NCI-H2196 treated with DMSO at 0.1 percent for 48 hours (cell line): ENCODE measurements around the gene SLC2A13.
"Not testable (repeated sequence)": the region's sequence is repeated elsewhere in the genome, so short reads cannot be mapped to it uniquely, and the experiment has no call there.

Experiments
- DNase-seq: peaks from one replicate; lab custom pipeline; 2025; ENCODE audit not compliant: unreplicated experiment; lab: John Stamatoyannopoulos, UW

The SLC2A13 gene

DNA sequence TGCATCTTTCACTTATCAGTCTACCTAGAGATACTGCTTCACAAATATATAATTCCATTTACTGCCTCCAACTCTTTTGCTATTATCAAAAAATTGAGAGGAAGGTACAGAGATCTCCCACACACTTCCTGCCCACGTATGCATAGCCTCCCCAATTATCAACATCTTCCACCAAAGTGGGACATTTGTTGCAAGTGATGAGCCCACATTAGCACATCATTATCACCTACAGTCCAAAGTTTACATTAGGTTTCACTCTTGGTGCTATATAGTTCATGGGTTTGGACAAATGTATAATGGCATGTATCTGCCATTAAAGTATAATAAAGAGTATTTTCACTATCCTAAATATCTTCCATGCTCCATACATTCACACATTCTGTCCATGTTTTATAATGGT, 66.3 kb downstream of the SLC2A13 start:
- DNase-seq = no peak

DNA sequence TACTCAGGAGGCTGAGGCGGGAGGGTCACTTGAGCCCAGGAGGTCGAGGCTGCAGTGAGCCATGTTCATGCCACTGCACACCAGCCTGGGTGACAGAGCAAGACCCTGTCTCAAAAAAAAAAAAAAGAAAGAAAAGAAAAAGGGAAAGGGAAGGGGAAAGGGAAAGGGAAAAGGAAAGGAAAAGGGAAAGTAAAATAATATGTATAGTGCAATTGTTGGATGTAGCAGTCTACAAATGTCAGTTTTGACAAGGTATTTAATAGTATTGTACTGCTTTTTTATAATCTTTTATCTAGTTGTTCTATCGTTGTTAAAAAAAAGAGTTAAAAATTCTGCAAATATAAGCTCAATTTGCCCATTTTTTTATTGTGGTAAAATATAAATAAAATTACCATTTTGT, 67.3 kb downstream of the SLC2A13 start:
- DNase-seq = no peak

DNA sequence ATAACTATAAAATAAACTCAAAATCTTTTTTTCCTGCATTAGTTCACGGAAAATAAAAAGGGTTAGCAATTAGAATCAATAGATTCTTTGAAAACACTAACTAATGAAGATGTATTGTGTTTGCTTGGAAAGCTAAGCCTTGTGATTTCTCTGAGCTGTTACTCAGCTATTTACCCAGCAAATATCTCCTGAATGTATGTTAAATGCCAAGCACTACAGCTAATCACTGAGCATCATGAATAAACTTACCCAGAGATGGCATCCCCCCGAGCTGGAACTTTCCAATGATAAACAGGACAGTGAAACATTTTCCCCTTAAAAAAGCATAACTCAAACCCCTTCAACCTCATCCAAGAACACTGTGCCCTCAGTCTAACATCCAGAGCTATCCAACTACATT, 71.2 kb downstream of the SLC2A13 start:
- no peak for DNase-seq

DNA sequence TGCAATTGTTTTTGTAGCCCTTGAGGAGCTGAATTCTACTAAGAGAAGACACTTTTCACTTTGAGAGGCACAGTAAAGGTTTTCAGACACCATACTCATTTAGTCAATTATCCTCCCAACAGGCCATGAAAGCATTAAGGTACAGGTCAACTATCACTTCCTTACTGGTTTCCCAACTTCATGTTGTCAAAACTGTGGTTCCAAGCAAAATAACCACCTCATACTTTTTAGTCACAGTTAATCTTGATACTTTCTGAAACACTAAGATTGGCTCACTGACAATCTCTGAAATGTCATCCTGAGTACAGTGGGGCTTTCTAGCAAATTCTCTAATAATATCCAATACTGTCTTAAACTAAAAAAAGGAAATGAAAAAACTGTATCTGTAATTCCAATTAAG, 71.7 kb downstream of the SLC2A13 start:
- no peak for DNase-seq

DNA sequence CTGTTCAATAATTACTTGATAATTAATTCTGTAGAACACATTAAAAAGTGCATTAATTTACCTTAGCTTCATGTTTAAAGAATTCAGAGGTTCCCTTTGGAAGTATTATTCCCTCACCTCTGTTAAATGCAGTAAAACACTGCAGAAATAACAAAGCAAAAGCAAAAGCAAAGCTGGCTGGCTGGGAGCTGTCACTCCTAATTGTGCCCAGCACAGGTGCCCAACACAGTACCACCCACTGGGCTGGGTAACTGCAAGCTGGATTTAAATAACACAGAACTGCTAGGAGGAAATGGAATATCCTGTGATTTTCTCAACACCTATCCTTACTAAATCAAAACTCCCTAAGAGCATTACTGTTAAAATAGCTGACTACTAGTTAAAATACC, 72.6 kb downstream of the SLC2A13 start:
- DNase-seq = no peak

DNA sequence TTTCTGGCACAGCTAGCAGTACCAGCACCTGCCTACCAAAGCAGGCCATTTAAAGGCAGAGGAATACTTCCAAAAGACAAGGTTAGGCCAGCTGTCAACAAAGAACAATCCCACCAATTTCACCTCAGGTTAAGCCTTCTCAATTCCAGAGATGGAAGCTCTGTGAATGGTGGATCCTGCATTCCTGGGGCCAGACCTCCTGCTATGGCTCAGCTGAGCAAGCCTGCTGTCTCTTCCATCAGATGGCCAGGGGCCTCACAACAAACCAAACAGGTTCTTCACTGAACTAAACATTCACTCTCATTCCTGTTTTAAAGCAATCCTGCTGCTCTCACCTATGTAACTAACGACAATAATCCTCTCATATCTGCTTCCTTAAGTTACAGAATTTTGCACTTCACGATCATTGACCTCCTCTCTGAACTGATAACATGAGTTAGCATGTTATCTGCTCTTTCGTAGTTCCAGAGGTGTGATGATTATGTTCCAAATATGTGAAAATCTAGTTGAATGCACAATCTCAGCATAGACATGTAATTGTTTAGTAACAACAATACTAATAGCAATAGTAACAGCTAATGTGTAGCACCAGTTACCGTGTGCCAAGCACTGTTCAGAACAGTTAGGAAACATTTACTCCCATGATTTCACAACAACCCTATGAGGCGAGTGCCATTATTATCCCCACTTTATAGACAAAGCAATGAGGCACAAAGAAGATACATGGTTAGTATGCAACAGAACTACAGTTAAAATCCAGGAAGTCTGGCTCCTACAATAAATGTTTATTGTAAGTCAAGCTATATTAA, 73.2 kb downstream of the SLC2A13 start:
- no peak for DNase-seq

DNA sequence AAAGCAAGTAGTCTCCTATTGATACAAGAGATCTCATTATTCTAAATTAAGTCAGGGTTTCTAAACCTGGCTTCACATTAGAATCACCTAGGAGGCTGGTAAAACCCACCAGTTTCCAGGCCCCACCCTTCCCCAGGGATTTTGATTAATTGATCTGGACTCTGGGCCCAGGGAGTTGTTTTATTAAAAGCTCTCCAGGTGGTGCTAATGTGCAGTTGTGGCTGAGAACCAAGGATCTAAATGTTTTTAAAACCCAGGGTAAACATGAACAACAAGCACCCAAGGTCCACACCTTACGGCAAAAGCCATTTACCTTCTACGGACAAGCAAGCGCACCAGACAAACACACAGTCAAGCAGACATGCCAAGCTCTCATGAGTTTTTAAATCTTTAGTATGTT, 73.9 kb downstream of the SLC2A13 start:
- DNase-seq = no peak

DNA sequence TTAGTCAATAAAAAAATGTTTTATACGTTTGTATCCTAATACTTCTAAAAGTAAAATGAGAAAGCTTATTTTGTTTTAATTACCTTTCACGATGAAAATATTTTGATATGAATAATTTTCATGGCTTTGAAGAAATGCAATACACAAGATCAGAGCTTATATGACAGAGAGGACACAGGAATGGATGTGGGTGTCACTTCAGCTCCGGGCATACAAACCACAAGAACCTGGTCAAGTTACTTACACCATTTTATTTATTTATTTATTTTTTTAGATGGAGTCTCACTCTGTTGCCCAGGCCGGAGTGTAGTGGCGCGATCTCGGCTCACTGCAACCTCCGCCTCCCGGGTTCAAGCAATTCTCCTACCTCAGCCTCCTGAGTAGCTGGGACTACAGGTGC, 74.9 kb downstream of the SLC2A13 start:
- DNase-seq = not testable (repeated sequence)

DNA sequence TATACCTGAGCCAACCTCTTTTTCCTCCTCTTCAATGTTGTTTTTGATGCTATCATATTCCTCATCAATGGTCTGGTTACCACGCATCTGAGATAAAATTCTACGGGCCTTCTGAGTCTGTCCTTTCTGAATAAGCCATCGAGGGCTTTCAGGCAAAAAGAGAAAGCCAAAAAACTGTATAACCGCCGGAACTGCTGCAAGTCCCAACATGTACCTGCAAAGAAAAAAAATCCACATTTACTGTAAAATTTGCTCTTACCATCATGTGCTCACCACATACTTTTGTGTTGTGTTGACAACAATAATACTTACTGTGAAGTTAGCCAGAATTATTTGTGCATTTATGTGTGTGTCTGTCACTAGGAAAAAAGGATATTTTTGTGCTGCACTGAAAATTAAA, 77.6 kb downstream of the SLC2A13 start:
- no peak for DNase-seq

DNA sequence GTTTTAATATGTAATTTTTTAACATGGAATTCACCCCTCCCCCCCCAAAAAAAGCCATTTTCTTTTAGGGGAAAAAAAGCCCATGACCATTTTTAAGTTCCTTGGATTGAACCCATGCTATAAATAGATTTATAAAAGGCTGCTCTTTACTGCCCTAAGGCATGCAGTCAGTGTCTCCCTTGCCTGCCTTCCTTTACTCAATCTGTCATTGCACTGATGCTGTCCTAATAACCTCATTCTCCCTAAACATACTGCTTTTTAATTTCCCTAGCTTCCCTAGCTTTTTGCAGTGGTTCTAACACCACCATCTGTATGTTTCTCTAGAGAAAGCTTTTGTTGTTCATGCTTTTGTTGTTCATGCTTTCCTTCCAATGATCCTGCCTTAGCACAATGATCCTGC, 83.0 kb downstream of the SLC2A13 start:
- DNase-seq = no peak

DNA sequence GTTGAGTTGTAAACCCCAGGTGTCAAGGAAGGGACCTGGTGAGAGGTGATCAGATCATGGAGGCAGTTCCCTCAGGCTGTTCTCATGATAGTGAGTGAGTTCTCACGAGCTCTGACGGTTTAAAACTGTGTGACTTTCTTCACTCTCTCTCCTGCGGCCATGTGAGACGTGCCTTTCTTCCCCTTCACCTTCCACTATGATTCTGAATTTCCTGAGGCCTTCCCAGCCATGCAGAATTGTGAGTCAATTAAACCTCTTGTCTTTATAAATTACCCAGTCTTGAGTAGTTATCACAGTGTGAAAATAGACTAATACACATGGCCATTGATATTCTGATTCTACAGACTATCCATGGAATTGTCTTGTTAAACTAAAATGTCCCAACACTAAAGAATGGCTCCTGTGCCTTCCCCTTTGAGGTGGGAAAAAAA, 85.6 kb downstream of the SLC2A13 start:
- DNase-seq = no peak

DNA sequence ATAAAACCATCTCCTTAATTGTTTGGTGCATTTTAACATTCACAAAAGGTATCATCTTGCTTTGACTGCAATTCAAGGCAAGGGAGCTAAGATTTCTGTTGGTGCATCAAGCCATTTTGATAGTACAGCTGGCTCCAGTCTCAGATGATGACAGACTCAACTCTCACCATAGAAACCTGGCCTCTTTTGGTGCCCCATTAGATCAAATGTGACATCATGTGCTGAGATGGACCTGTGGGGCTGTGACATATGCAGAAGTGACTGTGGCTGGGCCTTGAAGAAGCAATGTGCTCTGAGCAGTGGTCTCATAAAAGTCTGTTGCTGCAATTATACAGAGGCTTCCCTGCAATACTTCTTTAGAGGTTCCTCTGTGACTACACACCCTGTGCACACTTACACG, 88.4 kb downstream of the SLC2A13 start:
- no peak for DNase-seq

DNA sequence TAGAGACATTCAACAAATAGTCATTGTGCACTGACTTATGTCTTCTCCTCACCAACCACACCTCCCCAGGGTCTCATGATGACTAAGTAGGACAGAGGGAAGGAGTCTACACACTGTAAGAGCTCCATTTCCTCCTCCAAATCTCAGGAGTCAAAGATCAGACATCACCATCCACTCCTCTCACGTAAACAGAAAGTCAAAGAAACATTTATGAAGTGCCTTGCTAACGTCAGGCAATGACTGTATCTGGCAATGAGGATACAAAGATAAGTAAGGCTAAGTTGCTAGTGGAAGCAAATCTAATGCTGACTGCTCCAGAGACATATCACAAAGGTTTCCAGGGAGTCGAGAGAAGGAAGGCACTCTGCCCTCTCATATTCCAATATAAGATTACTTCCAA, 88.9 kb downstream of the SLC2A13 start:
- no peak for DNase-seq

DNA sequence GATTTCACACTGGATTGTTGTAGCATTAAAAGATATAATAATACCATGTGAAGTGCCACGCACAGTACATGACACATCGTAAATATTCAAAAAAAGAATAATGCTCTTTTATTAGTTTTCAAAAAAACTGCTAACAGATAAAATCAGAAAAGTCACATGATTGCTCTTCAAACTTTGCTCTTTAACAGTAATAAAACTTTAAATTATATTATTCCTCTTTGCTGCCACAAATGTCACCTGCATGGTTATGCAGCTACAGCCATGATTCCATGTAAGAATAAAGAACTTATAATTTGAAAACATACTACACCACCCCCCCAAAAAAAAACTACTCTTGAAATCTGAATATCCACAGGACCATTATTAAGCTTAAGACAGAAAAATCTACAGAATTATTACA, 90.0 kb downstream of the SLC2A13 start:
- no peak for DNase-seq

DNA sequence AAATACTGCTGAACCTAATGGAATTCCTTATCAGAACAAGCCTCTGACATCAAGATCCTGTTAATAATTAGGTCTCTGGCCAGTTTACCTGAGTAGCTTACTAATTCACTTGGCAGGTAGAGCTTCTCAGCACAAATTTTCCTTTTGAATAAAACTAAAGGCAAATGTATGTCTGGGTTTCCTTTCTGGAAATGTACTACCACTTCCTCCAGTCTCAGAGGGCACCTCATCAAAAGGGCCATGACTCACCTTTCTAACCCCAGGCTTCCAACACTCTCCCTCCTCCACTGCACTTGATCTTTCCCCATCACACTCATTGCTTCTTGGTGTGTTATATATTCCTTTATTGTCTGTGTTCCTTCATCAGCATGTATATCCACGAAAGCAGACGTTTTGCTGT, 90.5 kb downstream of the SLC2A13 start:
- no peak for DNase-seq

DNA sequence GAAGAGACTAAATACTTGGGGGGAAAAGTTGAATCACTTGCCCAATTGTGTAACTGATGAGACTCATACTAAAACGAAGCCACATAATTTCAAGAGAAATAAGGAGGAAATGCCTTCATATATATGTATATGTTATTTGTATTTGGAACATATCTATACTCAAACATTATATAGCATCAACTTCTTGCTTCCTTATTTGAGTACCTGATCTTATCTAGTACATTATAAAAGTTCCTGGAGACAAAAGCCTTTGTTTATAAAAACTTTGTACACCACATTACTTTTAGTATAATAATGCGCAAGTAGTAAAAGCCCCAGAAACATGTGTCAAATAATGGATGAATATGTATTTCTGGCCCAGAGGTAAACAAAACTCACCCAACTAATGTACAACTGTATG, 92.0 kb downstream of the SLC2A13 start:
- DNase-seq = no peak

DNA sequence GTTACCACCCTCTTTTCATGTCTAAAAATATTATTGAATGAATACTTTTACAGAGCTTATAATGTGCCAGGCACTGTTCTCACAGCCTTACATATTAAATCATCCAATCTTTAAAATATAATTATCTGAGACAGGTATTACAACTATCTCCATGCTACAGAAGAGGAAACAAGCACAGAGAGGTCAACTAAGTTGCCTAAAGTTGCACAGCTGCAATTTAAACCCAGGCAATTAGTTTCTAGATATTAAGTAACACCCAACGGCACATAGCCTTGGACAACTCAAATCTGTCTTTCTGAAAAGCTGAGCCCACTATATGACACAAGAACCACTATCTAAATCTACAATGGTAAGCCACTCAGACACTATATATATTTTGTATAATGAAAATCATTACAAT, 92.6 kb downstream of the SLC2A13 start:
- DNase-seq = no peak

DNA sequence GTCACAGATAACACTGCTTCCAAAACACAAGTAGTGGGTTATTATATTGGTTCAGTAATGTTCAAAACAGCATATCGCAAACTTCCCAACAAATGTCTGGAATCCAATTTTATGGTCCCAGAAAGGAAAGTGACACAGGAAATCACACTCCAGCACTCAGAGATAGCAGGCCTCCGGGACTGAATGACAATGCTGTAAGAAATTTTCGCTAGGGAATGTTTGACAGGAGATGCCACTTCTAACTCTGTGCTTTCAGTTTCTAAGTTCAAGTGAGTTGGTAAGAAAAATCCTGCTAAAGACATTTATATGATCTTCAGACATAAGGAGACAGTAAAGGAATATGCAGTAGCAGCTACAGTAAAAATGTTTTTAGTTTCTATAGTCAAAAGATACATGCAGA, 93.2 kb downstream of the SLC2A13 start:
- no peak for DNase-seq

DNA sequence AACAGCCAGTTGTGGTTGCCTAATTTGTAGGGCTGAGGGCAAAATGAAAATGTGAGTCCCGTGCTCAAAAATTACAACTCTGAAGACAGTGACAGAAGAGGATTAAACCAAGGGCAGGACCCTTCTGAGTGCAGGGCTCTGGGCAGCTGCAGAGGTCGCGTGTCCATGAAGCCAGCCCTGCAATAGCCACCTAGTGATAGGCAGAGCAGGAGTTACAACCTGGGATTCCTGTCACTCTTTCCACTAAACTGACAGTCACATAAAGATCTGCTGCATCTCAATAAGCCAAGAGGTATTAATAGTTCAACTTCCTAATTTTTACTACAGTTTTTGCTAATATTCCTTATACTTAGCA, 94.1 kb downstream of the SLC2A13 start:
- DNase-seq = no peak

DNA sequence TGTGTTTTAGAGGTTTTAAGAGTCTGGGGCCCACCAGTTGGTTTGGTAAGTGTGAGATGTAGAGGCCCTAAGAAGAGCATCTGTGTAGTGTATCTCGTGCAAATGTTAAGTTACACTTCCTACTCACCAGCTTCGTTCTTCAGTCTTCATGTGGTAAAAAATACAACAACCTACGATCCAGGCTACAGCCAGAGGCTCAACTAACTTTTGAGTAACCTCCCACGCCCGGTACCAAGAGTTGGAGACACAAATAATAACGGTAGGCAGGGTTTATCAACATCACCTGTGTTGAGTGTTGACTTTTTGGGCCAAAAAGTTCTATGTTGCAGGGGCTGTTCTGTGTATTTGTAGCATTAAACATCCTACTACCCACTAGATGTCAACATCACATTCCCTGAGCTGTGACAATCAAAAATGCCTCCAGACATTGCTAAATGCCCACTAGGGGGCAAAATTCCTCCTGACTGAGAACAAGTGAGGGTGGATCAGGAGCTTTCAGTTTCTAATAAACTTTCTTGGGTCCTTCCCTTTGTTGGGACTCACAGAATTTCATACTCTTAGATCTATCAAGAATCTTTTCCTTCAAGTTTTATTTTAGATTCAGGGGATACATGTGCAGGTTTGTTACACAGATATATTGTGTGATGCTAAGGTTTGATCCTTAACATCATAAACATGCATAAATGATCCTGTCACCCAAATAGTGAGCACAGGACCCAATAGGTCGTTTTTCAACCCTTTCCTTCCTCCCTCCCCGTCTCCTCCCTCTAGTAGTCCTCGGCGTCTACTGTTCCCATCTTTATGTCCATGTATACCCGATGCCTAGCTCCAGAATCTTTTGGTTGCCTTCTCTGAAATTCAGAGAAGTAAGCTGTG, 94.7 kb downstream of the SLC2A13 start:
- no peak for DNase-seq

DNA sequence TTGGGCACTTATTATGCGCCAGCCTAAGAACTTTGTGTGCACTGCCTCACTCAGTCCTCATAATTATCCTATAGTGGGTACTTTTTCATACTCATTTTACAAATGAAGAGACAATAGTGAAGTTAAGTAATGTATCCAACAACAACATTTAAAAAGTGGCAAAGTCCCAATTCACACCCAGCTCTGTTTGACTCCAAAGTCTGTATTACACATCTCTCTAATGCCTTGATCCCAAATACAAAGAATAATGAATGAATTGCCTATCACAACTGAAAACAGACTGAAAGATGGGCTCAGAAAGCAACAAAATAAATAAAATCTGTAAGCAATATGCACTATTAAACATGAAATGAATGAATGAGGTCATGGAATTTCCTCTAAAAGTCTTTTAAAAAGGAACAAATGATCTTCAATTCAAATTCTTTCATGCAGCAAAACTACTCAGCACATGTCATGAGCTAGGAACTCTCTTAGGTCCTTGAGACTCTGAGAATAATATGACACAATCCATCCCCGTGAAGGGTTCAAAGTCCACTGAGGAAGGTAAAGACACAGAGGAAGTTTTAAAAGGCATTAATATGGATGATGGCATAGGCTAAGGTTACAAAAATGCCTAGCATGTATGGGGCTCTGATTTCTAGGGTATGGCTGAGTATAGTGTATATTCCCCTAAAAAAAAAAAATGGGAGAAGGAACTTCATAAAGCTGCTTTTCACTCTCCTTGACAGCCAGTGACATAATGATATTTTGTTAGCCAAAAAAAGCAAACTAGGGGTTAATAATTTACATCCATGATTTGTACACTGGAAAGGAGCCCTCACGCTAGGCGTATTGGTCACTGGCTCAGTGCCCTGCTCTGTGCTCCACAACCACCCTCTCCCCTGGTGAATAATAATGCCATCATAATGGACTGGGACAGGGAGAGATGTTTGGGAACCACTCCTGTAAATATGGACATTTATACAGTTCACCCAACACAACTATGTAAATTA, 103.4 kb downstream of the SLC2A13 start:
- no peak for DNase-seq
